HepG2 (cell line): ENCODE data around the gene VTN. TPM values are rescaled to one million over a fixed set of nuclear protein-coding genes. Genes with fewer than 3 reads are reported as not detected.

Experiments
- NONO ChIP-seq, 2 experiments: fragments of 450-650 bp in 1 of 2; sonication (generic) in 1 of 2; formaldehyde crosslinking in 1 of 2; IDR thresholded peaks in 1 of 2; conservative IDR thresholded peaks in 1 of 2; 2 replicates each; pipeline versions ENCODE4 v1.6.1 to v1.8.0; 2017 to 2022; ENCODE audit warnings: mild to moderate bottlenecking in 1 of 2, missing genetic modification reagents in 1 of 2, moderate library complexity in 1 of 2
- SKI ChIP-seq: fragments of 450-650 bp; IDR thresholded peaks from one replicate; pipeline ENCODE4 v1.6.1; 2018; ENCODE audit warnings: mild to moderate bottlenecking; ENCODE audit not compliant: partially characterized antibody
- ZNF224 ChIP-seq: sonication (generic); formaldehyde crosslinking; IDR thresholded peaks from 2 replicates; pipeline ENCODE4 v1.5.0; 2020; ENCODE audit warnings: mild to moderate bottlenecking, missing genetic modification reagents
- ZNF225 ChIP-seq: sonication (generic); formaldehyde crosslinking; IDR thresholded peaks from 2 replicates; pipeline ENCODE4 v1.4.0; 2020; ENCODE audit warnings: mild to moderate bottlenecking, missing genetic modification reagents
- ZNF432 ChIP-seq: sonication (generic); formaldehyde crosslinking; IDR thresholded peaks from 2 replicates; pipeline ENCODE4 v1.5.0; 2020; ENCODE audit warnings: missing genetic modification reagents, mild to moderate bottlenecking, borderline replicate concordance
- ZNF879 ChIP-seq: sonication (generic); formaldehyde crosslinking; IDR thresholded peaks from 2 replicates; pipeline ENCODE4 v1.8.1; 2023; ENCODE audit warnings: missing genetic modification reagents
- polyA plus RNA-seq, 8 experiments: library from polyadenylated mRNA; depleted of rRNA in 3 of 8; stranded (reverse) in 7 of 8; unstranded in 1 of 8; fragments of >200 nt; fragmentation: Illumina TruSeq in 4 of 8; extraction: Trizol in 4 of 8; gene quantifications; 2 replicates each; pipeline versions ENCODE4 v1.2.1 to v1.2.3, GENCODE V29; 2011 to 2016; ENCODE audit warnings: low read depth in 4 of 8, missing spikeins in 1 of 8, mixed read lengths in 1 of 8; ENCODE audit not compliant: insufficient read depth in 1 of 8
- total RNA-seq, 5 experiments: library from RNA; depleted of rRNA; stranded (reverse); fragments of >200 nt; fragmentation: Illumina TruSeq; extraction: Trizol; gene quantifications; 2 replicates each; pipeline ENCODE4 v1.2.3, GENCODE V29; 2016; ENCODE audit warnings: low read depth in 1 of 5
- TF ChIP-seq, protein P1 (sequence below): sonication (generic); formaldehyde crosslinking; IDR thresholded peaks from 2 replicates; pipeline ENCODE4 v1.9.0; 2022; ENCODE audit warnings: low read depth, missing genetic modification reagents
- TF ChIP-seq, protein P2 (sequence below): sonication (generic); formaldehyde crosslinking; IDR thresholded peaks from 2 replicates; pipeline ENCODE4 v1.4.0; 2020; ENCODE audit warnings: missing genetic modification reagents
- TF ChIP-seq, protein P3 (sequence below): sonication (generic); formaldehyde crosslinking; conservative IDR thresholded peaks from 2 replicates; pipeline ENCODE4 v1.5.0; 2020; ENCODE audit warnings: missing genetic modification reagents
- TF ChIP-seq, protein P4 (sequence below): sonication (generic); formaldehyde crosslinking; IDR thresholded peaks from 2 replicates; pipeline ENCODE4 v1.4.0; 2020; ENCODE audit warnings: missing genetic modification reagents
- TF ChIP-seq, protein P5 (sequence below): sonication (generic); formaldehyde crosslinking; IDR thresholded peaks from 2 replicates; pipeline ENCODE4 v1.4.0; 2020; ENCODE audit warnings: missing genetic modification reagents, borderline replicate concordance
- TF ChIP-seq, protein P6 (sequence below): sonication (generic); formaldehyde crosslinking; IDR thresholded peaks from 2 replicates; pipeline ENCODE4 v1.5.0; 2020; ENCODE audit warnings: missing genetic modification reagents
- TF ChIP-seq, protein P7 (sequence below): sonication (generic); formaldehyde crosslinking; IDR thresholded peaks from 2 replicates; pipeline ENCODE4 v1.4.0; 2020; ENCODE audit warnings: missing genetic modification reagents

VTN gene
- total and polyA plus RNA-seq, 2 of the 13 experiments (the other 11 are each of a cell fraction or from before 2014, with no cell fraction given), result 108 to 131 TPM

DNA sequence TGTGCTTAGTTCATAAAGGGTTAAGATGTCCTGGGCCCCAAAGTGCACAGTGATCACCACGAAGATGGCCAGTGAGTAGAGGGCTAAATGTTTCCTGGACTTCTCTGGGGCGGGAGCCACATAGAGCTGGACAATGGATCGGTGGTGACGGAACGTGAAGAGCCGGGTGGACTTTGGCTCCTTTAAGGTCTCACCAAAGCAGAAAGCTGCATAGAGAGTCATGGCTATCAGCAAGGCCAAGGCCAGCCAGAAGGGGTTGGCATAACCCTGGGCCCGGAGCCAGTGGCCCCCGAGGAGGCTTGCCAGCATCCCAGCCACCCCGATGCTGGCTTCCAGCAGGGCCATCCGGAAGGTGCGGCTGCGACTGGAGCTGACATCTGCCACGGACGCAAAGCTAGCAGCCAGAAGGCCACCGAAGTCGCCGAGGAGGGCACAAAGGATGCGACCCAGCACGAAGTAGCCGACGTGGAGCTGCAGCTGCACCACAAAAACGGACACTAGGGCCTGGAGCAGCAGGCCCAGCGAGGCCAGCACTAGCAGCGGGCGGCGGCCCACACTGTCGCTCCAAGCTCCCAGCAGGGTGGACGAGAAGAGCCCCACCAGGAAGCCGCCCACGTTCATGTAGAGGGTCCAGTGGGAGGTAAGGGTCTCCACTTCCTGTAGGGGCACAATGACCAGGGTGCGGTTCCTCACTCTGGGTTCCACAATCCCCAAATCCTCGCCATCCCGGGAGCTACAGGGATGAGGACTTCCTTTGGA lies 34.9 kb upstream of the VTN start (continued):
- TF ChIP-seq, protein P1, sequence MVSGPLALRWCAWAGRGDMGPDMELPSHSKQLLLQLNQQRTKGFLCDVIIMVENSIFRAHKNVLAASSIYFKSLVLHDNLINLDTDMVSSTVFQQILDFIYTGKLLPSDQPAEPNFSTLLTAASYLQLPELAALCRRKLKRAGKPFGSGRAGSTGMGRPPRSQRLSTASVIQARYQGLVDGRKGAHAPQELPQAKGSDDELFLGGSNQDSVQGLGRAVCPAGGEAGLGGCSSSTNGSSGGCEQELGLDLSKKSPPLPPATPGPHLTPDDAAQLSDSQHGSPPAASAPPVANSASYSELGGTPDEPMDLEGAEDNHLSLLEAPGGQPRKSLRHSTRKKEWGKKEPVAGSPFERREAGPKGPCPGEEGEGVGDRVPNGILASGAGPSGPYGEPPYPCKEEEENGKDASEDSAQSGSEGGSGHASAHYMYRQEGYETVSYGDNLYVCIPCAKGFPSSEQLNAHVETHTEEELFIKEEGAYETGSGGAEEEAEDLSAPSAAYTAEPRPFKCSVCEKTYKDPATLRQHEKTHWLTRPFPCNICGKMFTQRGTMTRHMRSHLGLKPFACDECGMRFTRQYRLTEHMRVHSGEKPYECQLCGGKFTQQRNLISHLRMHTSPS (CRISPR knock-in tag), result peak; percentile 94
- TF ChIP-seq, protein P2, sequence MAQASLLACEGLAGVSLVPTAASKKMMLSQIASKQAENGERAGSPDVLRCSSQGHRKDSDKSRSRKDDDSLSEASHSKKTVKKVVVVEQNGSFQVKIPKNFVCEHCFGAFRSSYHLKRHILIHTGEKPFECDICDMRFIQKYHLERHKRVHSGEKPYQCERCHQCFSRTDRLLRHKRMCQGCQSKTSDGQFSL (CRISPR knock-in tag), result 0 out of 2 replicates have a peak, but pooled peaks have one; percentile 42
- TF ChIP-seq, protein P3, sequence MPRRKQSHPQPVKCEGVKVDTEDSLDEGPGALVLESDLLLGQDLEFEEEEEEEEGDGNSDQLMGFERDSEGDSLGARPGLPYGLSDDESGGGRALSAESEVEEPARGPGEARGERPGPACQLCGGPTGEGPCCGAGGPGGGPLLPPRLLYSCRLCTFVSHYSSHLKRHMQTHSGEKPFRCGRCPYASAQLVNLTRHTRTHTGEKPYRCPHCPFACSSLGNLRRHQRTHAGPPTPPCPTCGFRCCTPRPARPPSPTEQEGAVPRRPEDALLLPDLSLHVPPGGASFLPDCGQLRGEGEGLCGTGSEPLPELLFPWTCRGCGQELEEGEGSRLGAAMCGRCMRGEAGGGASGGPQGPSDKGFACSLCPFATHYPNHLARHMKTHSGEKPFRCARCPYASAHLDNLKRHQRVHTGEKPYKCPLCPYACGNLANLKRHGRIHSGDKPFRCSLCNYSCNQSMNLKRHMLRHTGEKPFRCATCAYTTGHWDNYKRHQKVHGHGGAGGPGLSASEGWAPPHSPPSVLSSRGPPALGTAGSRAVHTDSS (CRISPR knock-in tag), result no peak
- TF ChIP-seq ZNF225, result peak; percentile 65; the same call in 1 of the 2 replicates
- peak; percentile 85 for TF ChIP-seq SKI
- TF ChIP-seq, protein P4, sequence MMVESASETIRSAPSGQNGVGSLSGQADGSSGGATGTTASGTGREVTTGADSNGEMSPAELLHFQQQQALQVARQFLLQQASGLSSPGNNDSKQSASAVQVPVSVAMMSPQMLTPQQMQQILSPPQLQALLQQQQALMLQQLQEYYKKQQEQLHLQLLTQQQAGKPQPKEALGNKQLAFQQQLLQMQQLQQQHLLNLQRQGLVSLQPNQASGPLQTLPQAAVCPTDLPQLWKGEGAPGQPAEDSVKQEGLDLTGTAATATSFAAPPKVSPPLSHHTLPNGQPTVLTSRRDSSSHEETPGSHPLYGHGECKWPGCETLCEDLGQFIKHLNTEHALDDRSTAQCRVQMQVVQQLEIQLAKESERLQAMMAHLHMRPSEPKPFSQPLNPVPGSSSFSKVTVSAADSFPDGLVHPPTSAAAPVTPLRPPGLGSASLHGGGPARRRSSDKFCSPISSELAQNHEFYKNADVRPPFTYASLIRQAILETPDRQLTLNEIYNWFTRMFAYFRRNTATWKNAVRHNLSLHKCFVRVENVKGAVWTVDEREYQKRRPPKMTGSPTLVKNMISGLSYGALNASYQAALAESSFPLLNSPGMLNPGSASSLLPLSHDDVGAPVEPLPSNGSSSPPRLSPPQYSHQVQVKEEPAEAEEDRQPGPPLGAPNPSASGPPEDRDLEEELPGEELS (CRISPR knock-in tag), result peak; percentile 40; the same call in 1 of the 2 replicates
- TF ChIP-seq, protein P5, sequence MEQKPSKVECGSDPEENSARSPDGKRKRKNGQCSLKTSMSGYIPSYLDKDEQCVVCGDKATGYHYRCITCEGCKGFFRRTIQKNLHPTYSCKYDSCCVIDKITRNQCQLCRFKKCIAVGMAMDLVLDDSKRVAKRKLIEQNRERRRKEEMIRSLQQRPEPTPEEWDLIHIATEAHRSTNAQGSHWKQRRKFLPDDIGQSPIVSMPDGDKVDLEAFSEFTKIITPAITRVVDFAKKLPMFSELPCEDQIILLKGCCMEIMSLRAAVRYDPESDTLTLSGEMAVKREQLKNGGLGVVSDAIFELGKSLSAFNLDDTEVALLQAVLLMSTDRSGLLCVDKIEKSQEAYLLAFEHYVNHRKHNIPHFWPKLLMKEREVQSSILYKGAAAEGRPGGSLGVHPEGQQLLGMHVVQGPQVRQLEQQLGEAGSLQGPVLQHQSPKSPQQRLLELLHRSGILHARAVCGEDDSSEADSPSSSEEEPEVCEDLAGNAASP, result peak; percentile 32; the same call in 1 of the 2 replicates
- TF ChIP-seq ZNF879 (CRISPR knock-in tag), result no peak
- TF ChIP-seq, protein P6, sequence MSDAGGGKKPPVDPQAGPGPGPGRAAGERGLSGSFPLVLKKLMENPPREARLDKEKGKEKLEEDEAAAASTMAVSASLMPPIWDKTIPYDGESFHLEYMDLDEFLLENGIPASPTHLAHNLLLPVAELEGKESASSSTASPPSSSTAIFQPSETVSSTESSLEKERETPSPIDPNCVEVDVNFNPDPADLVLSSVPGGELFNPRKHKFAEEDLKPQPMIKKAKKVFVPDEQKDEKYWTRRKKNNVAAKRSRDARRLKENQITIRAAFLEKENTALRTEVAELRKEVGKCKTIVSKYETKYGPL (CRISPR knock-in tag), result no peak
- TF ChIP-seq NONO (IDR thresholded peaks at IDR 0.05), result no peak
- TF ChIP-seq NONO (CRISPR knock-in tag; conservative IDR thresholded peaks at IDR 0.05), result no peak; the same call in 1 of the 2 replicates
- TF ChIP-seq ZNF432, result no peak
- no peak for TF ChIP-seq ZNF224
- TF ChIP-seq, protein P7, sequence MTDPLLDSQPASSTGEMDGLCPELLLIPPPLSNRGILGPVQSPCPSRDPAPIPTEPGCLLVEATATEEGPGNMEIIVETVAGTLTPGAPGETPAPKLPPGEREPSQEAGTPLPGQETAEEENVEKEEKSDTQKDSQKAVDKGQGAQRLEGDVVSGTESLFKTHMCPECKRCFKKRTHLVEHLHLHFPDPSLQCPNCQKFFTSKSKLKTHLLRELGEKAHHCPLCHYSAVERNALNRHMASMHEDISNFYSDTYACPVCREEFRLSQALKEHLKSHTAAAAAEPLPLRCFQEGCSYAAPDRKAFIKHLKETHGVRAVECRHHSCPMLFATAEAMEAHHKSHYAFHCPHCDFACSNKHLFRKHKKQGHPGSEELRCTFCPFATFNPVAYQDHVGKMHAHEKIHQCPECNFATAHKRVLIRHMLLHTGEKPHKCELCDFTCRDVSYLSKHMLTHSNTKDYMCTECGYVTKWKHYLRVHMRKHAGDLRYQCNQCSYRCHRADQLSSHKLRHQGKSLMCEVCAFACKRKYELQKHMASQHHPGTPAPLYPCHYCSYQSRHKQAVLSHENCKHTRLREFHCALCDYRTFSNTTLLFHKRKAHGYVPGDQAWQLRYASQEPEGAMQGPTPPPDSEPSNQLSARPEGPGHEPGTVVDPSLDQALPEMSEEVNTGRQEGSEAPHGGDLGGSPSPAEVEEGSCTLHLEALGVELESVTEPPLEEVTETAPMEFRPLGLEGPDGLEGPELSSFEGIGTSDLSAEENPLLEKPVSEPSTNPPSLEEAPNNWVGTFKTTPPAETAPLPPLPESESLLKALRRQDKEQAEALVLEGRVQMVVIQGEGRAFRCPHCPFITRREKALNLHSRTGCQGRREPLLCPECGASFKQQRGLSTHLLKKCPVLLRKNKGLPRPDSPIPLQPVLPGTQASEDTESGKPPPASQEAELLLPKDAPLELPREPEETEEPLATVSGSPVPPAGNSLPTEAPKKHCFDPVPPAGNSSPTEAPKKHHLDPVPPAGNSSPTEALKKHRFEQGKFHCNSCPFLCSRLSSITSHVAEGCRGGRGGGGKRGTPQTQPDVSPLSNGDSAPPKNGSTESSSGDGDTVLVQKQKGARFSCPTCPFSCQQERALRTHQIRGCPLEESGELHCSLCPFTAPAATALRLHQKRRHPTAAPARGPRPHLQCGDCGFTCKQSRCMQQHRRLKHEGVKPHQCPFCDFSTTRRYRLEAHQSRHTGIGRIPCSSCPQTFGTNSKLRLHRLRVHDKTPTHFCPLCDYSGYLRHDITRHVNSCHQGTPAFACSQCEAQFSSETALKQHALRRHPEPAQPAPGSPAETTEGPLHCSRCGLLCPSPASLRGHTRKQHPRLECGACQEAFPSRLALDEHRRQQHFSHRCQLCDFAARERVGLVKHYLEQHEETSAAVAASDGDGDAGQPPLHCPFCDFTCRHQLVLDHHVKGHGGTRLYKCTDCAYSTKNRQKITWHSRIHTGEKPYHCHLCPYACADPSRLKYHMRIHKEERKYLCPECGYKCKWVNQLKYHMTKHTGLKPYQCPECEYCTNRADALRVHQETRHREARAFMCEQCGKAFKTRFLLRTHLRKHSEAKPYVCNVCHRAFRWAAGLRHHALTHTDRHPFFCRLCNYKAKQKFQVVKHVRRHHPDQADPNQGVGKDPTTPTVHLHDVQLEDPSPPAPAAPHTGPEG (CRISPR knock-in tag), result no peak
